Neural cell (in vitro differentiated cells): ENCODE measurements around the gene LRRC42. TPM values are rescaled to one million over a fixed set of nuclear protein-coding genes. Genes with fewer than 3 reads are reported as not detected.
A peak's percentile ranks its signal among the peaks of the same experiment; 100 is the strongest.

Experiments
- H2AFZ ChIP-seq: fragments of 200-600, 300-800 bp; sonication (generic), shearing (Covaris generic); 2 replicates; pipeline ENCODE4 v1.6.0; 2014; ENCODE audit warnings: low read depth, mild to moderate bottlenecking, antibody characterized with exemption, low read length, moderate library complexity
- H3F3A ChIP-seq: fragments of 200-600 bp; shearing (Covaris generic); 2 replicates; pipeline ENCODE4 v1.6.1; 2016; ENCODE audit warnings: mild to moderate bottlenecking, moderate library complexity, mixed read lengths, antibody characterized with exemption, low read length; ENCODE audit not compliant: insufficient read depth, poor library complexity, severe bottlenecking
- H3K27ac ChIP-seq: fragments of 200-600, 300-800 bp; sonication (generic), shearing (Covaris generic); 2 replicates; pipeline ENCODE4 v1.5.1; 2014; ENCODE audit warnings: mild to moderate bottlenecking, low read length, moderate library complexity
- H3K27me3 ChIP-seq: fragments of 300-800, 200-600 bp; sonication (generic), shearing (Covaris generic); 2 replicates; pipeline ENCODE4 v1.6.0; 2014; ENCODE audit warnings: mild to moderate bottlenecking, low read depth, low read length, moderate library complexity; ENCODE audit not compliant: insufficient read depth
- H3K36me3 ChIP-seq: fragments of 300-800, 200-600 bp; sonication (generic), shearing (Covaris generic); 2 replicates; pipeline ENCODE4 v1.5.1; 2014; ENCODE audit warnings: mild to moderate bottlenecking, antibody characterized with exemption, low read length, moderate library complexity; ENCODE audit not compliant: insufficient read depth
- H3K4me2 ChIP-seq: fragments of 300-800, 200-600 bp; sonication (generic), shearing (Covaris generic); 2 replicates; pipeline ENCODE4 v1.6.0; 2014; ENCODE audit warnings: mild to moderate bottlenecking, low read length
- H3K4me3 ChIP-seq: fragments of 300-800, 200-600 bp; sonication (generic), shearing (Covaris generic); 2 replicates; pipeline ENCODE4 v1.5.1; 2014; ENCODE audit warnings: mild to moderate bottlenecking, low read length, moderate library complexity
- H3K79me2 ChIP-seq: fragments of 200-600 bp; shearing (Covaris generic); replicated peaks from 2 replicates; pipeline ENCODE4 v1.6.0; 2014; ENCODE audit warnings: mild to moderate bottlenecking, low read length, moderate library complexity; ENCODE audit not compliant: insufficient read depth
- H3K9ac ChIP-seq: fragments of 300-800, 200-600 bp; sonication (generic), shearing (Covaris generic); 2 replicates; pipeline ENCODE4 v1.6.1; 2016; ENCODE audit warnings: mild to moderate bottlenecking, low read length, mixed read lengths
- H3K9me2 ChIP-seq: fragments of 200-600 bp; shearing (Covaris generic); 2 replicates; pipeline ENCODE4 v1.6.1; 2016; ENCODE audit warnings: mild to moderate bottlenecking, low read length, mixed read lengths; ENCODE audit not compliant: insufficient read depth
- H3K9me3 ChIP-seq: fragments of 200-600, 300-800 bp; sonication (generic), shearing (Covaris generic); 2 replicates; pipeline ENCODE4 v1.6.1; 2016; ENCODE audit warnings: mild to moderate bottlenecking, mixed run types, low read length, moderate library complexity, mixed read lengths
- H4K20me1 ChIP-seq: fragments of 200-600 bp; shearing (Covaris generic); 2 replicates; pipeline ENCODE4 v1.6.1; 2016; ENCODE audit warnings: mild to moderate bottlenecking, mixed run types; ENCODE audit not compliant: insufficient read depth
- EP300 ChIP-seq: fragments of 450-650 bp; conservative IDR thresholded peaks from 2 replicates; pipeline ENCODE4 v1.6.1; 2014; ENCODE audit warnings: antibody characterized with exemption, mild to moderate bottlenecking, moderate library complexity; ENCODE audit not compliant: poor library complexity, severe bottlenecking
- MXI1 ChIP-seq: fragments of 450-650 bp; conservative IDR thresholded peaks from 2 replicates; pipeline ENCODE4 v1.6.1; 2014; ENCODE audit warnings: antibody characterized with exemption, mild to moderate bottlenecking; ENCODE audit not compliant: poor library complexity, severe bottlenecking
- POLR2AphosphoS5 ChIP-seq: IDR thresholded peaks from 2 replicates; pipeline ENCODE4 v1.6.1; 2012
- RAD21 ChIP-seq: fragments of 450-650 bp; conservative IDR thresholded peaks from 2 replicates; pipeline ENCODE4 v1.6.1; 2014; ENCODE audit warnings: antibody characterized with exemption, mild to moderate bottlenecking, moderate library complexity
- REST ChIP-seq: IDR thresholded peaks from 2 replicates; pipeline ENCODE4 v1.6.1; 2012; ENCODE audit warnings: borderline replicate concordance
- TAF1 ChIP-seq: IDR thresholded peaks from 2 replicates; pipeline ENCODE4 v1.6.1; 2012; ENCODE audit warnings: low read depth
- polyA plus RNA-seq: library from polyadenylated mRNA; depleted of rRNA; stranded (reverse); fragments of >200 nt; gene quantifications from 2 replicates; pipeline ENCODE4 v1.2.3, GENCODE V29; 2014
- TF ChIP-seq, protein P1 (sequence below): fragments of 450-650 bp; IDR thresholded peaks from 2 replicates; pipeline ENCODE4 v1.5.1; 2014; ENCODE audit warnings: antibody characterized with exemption, mild to moderate bottlenecking, moderate library complexity; ENCODE audit not compliant: poor library complexity, severe bottlenecking

LRRC42 gene
- polyA plus RNA-seq, 1 donor from 2014 or later: 23.9 TPM

- Histone ChIP-seq H3K36me3 (no peaks in the 10 kb centered on the region), H3K9me2 (no peaks in the 10 kb centered on the region), H3K27ac (peak within 1 kb of the TSS; percentile 14), H3K27me3 (no peaks in the 10 kb centered on the region), H3K9me3 (no peaks in the 10 kb centered on the region), H2AFZ (peak within 1 kb of the TSS; percentile 84), H3K9ac (peak within 1 kb of the TSS; percentile 73), H3K4me3 (peak within 1 kb of the TSS; percentile 93), H3K79me2 (peaks cover 27% of the 10 kb centered on the region), H3K4me2 (peak within 1 kb of the TSS; percentile 34), H4K20me1 (no peaks in the 10 kb centered on the region), H3F3A (no peaks in the 10 kb centered on the region)
- peak; percentile 78 for TF ChIP-seq MXI1
- TF ChIP-seq, protein P1, sequence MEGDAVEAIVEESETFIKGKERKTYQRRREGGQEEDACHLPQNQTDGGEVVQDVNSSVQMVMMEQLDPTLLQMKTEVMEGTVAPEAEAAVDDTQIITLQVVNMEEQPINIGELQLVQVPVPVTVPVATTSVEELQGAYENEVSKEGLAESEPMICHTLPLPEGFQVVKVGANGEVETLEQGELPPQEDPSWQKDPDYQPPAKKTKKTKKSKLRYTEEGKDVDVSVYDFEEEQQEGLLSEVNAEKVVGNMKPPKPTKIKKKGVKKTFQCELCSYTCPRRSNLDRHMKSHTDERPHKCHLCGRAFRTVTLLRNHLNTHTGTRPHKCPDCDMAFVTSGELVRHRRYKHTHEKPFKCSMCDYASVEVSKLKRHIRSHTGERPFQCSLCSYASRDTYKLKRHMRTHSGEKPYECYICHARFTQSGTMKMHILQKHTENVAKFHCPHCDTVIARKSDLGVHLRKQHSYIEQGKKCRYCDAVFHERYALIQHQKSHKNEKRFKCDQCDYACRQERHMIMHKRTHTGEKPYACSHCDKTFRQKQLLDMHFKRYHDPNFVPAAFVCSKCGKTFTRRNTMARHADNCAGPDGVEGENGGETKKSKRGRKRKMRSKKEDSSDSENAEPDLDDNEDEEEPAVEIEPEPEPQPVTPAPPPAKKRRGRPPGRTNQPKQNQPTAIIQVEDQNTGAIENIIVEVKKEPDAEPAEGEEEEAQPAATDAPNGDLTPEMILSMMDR: no peak
- peak; percentile 44 for TF ChIP-seq POLR2AphosphoS5
- peak; percentile 26 for TF ChIP-seq RAD21
- TF ChIP-seq REST: no peak
Observed at GRCh38 chr1:53945433-53946251, 508 bp upstream of the LRRC42 start, which contains the start of gene IFT25. Gene IFT25, minus strand, starts transcription at chr1:53945699. Its CDS starts 5,617 bp downstream, at chr1:53940082.

- Histone ChIP-seq H3K4me3 (peak overlapping the region; percentile 93), H3F3A (no peaks in the 10 kb centered on the region), H3K36me3 (no peaks in the 10 kb centered on the region), H3K9ac (peak overlapping the region; percentile 69), H3K79me2 (peaks cover 21% of the 10 kb centered on the region), H3K9me3 (no peaks in the 10 kb centered on the region), H3K4me2 (peak overlapping the region; percentile 42), H4K20me1 (no peaks in the 10 kb centered on the region), H3K9me2 (no peaks in the 10 kb centered on the region), H3K27ac (no peak overlapping the region), H3K27me3 (no peaks in the 10 kb centered on the region), H2AFZ (no peak overlapping the region)
- TF ChIP-seq POLR2AphosphoS5 (no peak), EP300 (no peak), TAF1 (no peak)
Observed at GRCh38 chr1:53947172-53947907, 1.2 kb downstream of the LRRC42 start.
